Midbrain (tissue), 1 donor: ENCODE measurements around the gene EIF4G2.
"Not testable (repeated sequence)": the region's sequence is repeated elsewhere in the genome, so short reads cannot be mapped to it uniquely, and the experiment has no call there.

Source experiments
- DNase-seq: peaks from one replicate; lab custom pipeline; 2025; lab: John Stamatoyannopoulos, UW

The EIF4G2 gene

GRCh38 chr11:10808553-10809372 is at the start of gene EIF4G2:
Gene EIF4G2 (minus strand): TSS chr11:10808926.
- peak; percentile 100 for DNase-seq

GRCh38 chr11:10857709-10858438 is 49.1 kb upstream of the EIF4G2 start, which contains the start of gene ZBED5:
Gene ZBED5 (minus strand): TSS chr11:10858053. CDS start chr11:10854945, 3,108 bp downstream.
- peak; percentile 99 for DNase-seq

- DNase-seq, result no peak
Observed at GRCh38 chr11:10857459-10857708, 48.7 kb upstream of the EIF4G2 start.

GRCh38 chr11:10856689-10857458 is 48.1 kb upstream of the EIF4G2 start:
- DNase-seq, result peak; percentile 41

GRCh38 chr11:10855295-10855694 is 46.6 kb upstream of the EIF4G2 start:
- no peak for DNase-seq

GRCh38 chr11:10847960-10848860 is 39.5 kb upstream of the EIF4G2 start:
- no peak for DNase-seq

- DNase-seq, result no peak
Observed at GRCh38 chr11:10846660-10847059, 37.9 kb upstream of the EIF4G2 start.

- DNase-seq, result no peak
Observed at GRCh38 chr11:10845589-10845988, 36.9 kb upstream of the EIF4G2 start.

- DNase-seq, result no peak
Observed at GRCh38 chr11:10844796-10845195, 36.1 kb upstream of the EIF4G2 start.

GRCh38 chr11:10844356-10844755 is 35.6 kb upstream of the EIF4G2 start:
- DNase-seq, result no peak

- DNase-seq, result no peak
Observed at GRCh38 chr11:10838881-10839280, 30.2 kb upstream of the EIF4G2 start.

- no peak for DNase-seq
Observed at GRCh38 chr11:10838083-10838482, 29.4 kb upstream of the EIF4G2 start.

- DNase-seq, result not testable (repeated sequence)
Observed at GRCh38 chr11:10836884-10837283, 28.2 kb upstream of the EIF4G2 start.

GRCh38 chr11:10829139-10829538 is 20.4 kb upstream of the EIF4G2 start:
- no peak for DNase-seq

- no peak for DNase-seq
Observed at GRCh38 chr11:10828402-10828801, 19.7 kb upstream of the EIF4G2 start.

- no peak for DNase-seq
Observed at GRCh38 chr11:10824888-10825287, 16.2 kb upstream of the EIF4G2 start.

GRCh38 chr11:10823152-10823579 is 14.4 kb upstream of the EIF4G2 start:
- DNase-seq, result no peak

GRCh38 chr11:10822491-10822890 is 13.8 kb upstream of the EIF4G2 start:
- not testable (repeated sequence) for DNase-seq

- DNase-seq, result no peak
Observed at GRCh38 chr11:10818594-10818993, 9.9 kb upstream of the EIF4G2 start.

- no peak for DNase-seq
Observed at GRCh38 chr11:10813945-10814344, 5.2 kb upstream of the EIF4G2 start.

- DNase-seq, result peak; percentile 69
Observed at GRCh38 chr11:10809373-10810160, 841 bp upstream of the EIF4G2 start.
